Activated B cell treated with CpG ODN at 0.5 μM for 24 hours (primary cell): Measurements from ENCODE around the gene THOP1. TPM values are rescaled to one million over a fixed set of nuclear protein-coding genes. Genes with fewer than 3 reads are reported as not detected.
"Not testable (repeated sequence)": the region's sequence is repeated elsewhere in the genome, so short reads cannot be mapped to it uniquely, and the experiment has no call there.

Experiments used
- ATAC-seq: fragments of 200-7000 bp; cut with Tn5 transposase; one replicate; pipeline ENCODE4 v1.10.0; 2021; ENCODE audit warnings: low read depth, mild to moderate bottlenecking, moderate library complexity
- CTCF ChIA-PET: fragments of 350-600 bp; sonication (Branson Sonifier 250); formaldehyde crosslinking; loops from one replicate; lab custom pipeline; 2021; ENCODE audit warnings: antibody characterized with exemption; lab: Charles Lee
- POLR2A ChIA-PET: fragments of 350-600 bp; sonication (Branson Sonifier 250); formaldehyde crosslinking; loops from one replicate; lab custom pipeline; 2021; ENCODE audit warnings: antibody characterized with exemption; lab: Charles Lee
- DNase-seq: peaks from one replicate; pipeline ENCODE4 v3.0.0; 2022
- H3K27ac Mint-ChIP-seq: one replicate; pipeline ENCODE4 v1.8.0; 2020; ENCODE audit warnings: mixed read lengths
- H3K27me3 Mint-ChIP-seq: one replicate; pipeline ENCODE4 v1.8.0; 2021; ENCODE audit warnings: mixed read lengths
- H3K36me3 Mint-ChIP-seq: one replicate; pipeline ENCODE4 v1.8.0; 2021; ENCODE audit warnings: low read depth, mixed read lengths
- H3K4me1 Mint-ChIP-seq: one replicate; pipeline ENCODE4 v1.8.0; 2021; ENCODE audit warnings: mixed read lengths
- H3K4me3 Mint-ChIP-seq: one replicate; pipeline ENCODE4 v1.8.0; 2020; ENCODE audit warnings: mild to moderate bottlenecking, mixed read lengths
- H3K9me3 Mint-ChIP-seq: one replicate; pipeline ENCODE4 v1.8.0; 2020; ENCODE audit warnings: mixed read lengths
- intact Hi-C: fragments of 100-400 bp; cut with micrococcal nuclease; formaldehyde crosslinking; loops from one replicate; pipeline ENCODE4 v1.15.1; 2024
- total RNA-seq: library from RNA; stranded (reverse); gene quantifications from 2 replicates; pipeline ENCODE4 v1.2.3, GENCODE V29; 2022
- TF ChIP-seq, protein P1 (sequence below): fragments of 200-600 bp; IDR thresholded peaks from one replicate; pipeline ENCODE4 v1.8.0; 2022; ENCODE audit warnings: antibody characterized with exemption, mild to moderate bottlenecking

THOP1 gene
- total RNA-seq, 1 donor from 2014 or later: 104 TPM

DNA sequence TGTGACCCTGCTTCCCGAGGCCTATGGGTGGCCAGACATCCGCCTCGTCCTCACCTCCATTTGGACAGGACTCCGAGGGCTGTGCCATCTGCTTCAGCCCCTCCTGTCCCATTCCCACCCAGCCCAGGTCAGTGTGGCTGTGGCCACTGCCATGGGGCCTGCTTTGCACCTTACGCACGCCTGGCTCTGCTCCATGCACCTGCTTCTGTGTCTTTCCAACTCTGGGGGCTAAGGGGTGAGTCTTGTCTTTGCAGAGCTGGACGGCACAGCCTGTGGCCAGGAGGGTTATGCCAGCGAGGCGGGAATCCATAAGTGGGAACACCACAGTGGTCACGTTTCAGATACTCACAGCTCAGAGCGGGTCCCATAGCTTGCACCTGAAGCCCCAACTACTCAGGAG, 29.1 kb downstream of the THOP1 start:
- ATAC-seq: no peak
- ChIA-PET CTCF (no interaction called here), POLR2A (interaction anchor here (0.6 kb wide), 1 partner anchor 167 kb away, joined by 9 read pairs; no protein-coding TSS in a partner anchor)
- Mint-ChIP-seq H3K27ac (no peak overlapping the region), H3K4me1 (peaks cover 8% of the 10 kb centered on the region), H3K9me3 (no peaks in the 10 kb centered on the region), H3K27me3 (no peaks in the 10 kb centered on the region), H3K4me3 (no peak overlapping the region), H3K36me3 (peaks cover 21% of the 10 kb centered on the region)
- TF ChIP-seq, protein P1, sequence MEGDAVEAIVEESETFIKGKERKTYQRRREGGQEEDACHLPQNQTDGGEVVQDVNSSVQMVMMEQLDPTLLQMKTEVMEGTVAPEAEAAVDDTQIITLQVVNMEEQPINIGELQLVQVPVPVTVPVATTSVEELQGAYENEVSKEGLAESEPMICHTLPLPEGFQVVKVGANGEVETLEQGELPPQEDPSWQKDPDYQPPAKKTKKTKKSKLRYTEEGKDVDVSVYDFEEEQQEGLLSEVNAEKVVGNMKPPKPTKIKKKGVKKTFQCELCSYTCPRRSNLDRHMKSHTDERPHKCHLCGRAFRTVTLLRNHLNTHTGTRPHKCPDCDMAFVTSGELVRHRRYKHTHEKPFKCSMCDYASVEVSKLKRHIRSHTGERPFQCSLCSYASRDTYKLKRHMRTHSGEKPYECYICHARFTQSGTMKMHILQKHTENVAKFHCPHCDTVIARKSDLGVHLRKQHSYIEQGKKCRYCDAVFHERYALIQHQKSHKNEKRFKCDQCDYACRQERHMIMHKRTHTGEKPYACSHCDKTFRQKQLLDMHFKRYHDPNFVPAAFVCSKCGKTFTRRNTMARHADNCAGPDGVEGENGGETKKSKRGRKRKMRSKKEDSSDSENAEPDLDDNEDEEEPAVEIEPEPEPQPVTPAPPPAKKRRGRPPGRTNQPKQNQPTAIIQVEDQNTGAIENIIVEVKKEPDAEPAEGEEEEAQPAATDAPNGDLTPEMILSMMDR: no peak
- no peak for DNase-seq
- intact Hi-C loops: no loop called here

DNA sequence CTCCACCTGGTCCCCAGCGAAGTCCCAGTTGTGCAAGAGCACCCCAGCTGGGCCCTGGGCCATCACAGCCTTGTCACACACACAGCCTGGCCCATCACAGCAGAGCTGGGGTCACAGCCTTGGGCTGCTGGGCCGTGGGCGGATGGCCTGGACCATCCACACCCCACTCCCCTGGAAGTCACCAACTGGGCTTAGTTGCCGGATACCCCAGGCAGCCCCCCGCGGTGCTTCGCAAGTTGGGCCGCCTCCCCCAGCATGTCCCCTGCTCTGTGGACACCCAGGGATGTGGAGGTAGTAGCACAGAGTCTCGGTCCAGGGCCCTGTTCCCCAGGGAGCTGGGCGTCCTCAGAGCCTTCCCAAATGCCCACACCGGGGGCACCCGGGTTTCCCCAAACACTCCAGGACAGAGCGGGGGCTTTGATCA, 29.9 kb downstream of the THOP1 start:
- no peak overlapping the region for H3K4me3 Mint-ChIP-seq
- TF ChIP-seq, protein P1: no peak
- intact Hi-C loops: no loop called here
- ChIA-PET CTCF (no interaction called here), POLR2A (no interaction called here)
- peaks cover 17% of the 10 kb centered on the region for H3K36me3 Mint-ChIP-seq
- H3K4me1 Mint-ChIP-seq: peaks cover 10% of the 10 kb centered on the region
- H3K27me3 Mint-ChIP-seq: no peaks in the 10 kb centered on the region
- H3K27ac Mint-ChIP-seq: no peak overlapping the region
- ATAC-seq: no peak
- no peaks in the 10 kb centered on the region for H3K9me3 Mint-ChIP-seq
- no peak for DNase-seq

DNA sequence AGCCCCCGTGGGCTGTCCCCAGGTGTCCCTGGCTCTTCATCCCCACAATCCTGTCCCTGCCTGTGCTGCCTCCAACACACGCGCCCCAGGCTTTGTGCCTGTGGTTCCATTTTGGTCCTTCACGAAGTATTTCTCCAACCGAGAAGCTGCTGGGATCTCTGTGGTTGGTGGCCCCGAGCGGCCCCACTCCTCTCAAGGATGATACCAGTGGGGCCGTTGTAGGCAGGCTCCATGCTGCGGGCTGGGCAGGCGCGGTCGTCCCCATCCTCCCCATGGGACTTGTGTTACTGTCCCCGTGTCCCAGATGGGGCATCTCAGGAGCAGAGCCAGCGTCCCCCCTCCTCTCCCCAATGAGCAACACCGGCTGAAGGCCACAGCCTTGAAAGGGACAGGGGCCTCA, 30.6 kb downstream of the THOP1 start:
- no peaks in the 10 kb centered on the region for H3K9me3 Mint-ChIP-seq
- peaks cover 16% of the 10 kb centered on the region for H3K36me3 Mint-ChIP-seq
- H3K4me1 Mint-ChIP-seq: peaks cover 14% of the 10 kb centered on the region
- DNase-seq (no peak), ATAC-seq (no peak)
- H3K4me3 Mint-ChIP-seq: no peak overlapping the region
- CTCF ChIA-PET: no interaction called here
- no peak overlapping the region for H3K27ac Mint-ChIP-seq
- TF ChIP-seq, protein P1: no peak
- intact Hi-C loops: no loop called here
- no peaks in the 10 kb centered on the region for H3K27me3 Mint-ChIP-seq
- POLR2A ChIA-PET: interaction anchor here (0.5 kb wide), 1 partner anchor 23 kb away, joined by 3 read pairs; no protein-coding TSS in a partner anchor

DNA sequence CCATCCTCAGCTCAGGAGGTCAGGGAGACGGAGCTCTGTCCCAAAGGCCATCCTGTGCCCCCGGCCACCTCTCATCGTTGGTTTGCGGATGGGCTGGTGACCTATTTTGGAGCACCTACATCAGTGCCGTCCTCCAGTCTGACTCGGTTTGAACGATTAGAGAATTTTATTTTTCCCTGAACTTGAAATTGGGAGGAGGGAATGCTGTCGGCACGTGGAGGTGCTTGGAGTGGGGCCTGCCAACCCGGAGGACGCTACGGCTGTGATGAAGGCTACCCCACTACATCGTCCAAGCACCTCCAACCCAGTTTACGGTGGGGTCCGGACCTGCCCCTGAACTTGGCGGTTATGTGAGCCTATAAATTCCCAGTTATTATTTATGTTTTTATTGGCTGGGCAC, 31.3 kb downstream of the THOP1 start:
- Mint-ChIP-seq H3K9me3 (no peaks in the 10 kb centered on the region), H3K27me3 (no peaks in the 10 kb centered on the region), H3K4me1 (peaks cover 14% of the 10 kb centered on the region), H3K36me3 (peaks cover 11% of the 10 kb centered on the region), H3K4me3 (no peak overlapping the region), H3K27ac (no peak overlapping the region)
- intact Hi-C loops: no loop called here
- ChIA-PET POLR2A (interaction anchor here (0.6 kb wide), 1 partner anchor 334 kb away, joined by 3 read pairs; no protein-coding TSS in a partner anchor), CTCF (no interaction called here)
- no peak for DNase-seq
- ATAC-seq: no peak
- TF ChIP-seq, protein P1: no peak

DNA sequence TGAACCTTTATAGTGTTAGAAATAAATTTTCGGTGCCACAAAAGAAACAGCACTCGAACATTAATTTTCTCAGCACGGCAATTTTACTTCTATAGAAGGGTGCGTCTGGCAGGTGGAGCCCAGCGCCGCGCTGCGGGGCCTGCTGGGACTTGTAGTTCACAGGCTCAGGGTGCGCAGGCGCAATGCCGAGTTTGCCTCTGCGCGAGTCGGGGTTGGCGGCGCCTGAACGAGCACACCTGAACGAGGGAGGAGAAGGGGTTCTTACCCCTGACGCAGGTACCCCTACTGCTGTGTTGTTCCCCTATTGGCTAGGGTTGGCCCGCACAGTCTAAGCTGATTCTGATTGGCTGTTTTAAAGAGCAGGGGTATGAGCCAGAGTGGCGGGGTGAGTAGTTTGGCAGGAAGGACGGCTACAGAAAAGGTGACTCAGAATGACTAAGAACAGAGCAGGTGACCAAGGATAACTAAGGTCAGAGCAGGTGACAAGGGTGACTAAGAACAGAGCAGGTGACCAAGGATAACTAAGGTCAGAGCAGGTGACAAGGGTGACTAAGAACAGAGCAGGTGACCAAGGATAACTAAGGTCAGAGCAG, 32.0 kb downstream of the THOP1 start:
- DNase-seq, H3K4me3 Mint-ChIP-seq, H3K27ac Mint-ChIP-seq, intact Hi-C loops, H3K36me3 Mint-ChIP-seq, ATAC-seq, CTCF ChIA-PET, H3K9me3 Mint-ChIP-seq, H3K27me3 Mint-ChIP-seq: not testable (repeated sequence)
- H3K4me1 Mint-ChIP-seq: peaks cover 14% of the 10 kb centered on the region
- POLR2A ChIA-PET: interaction anchor here (0.6 kb wide), 1 partner anchor 335 kb away, joined by 3 read pairs; no protein-coding TSS in a partner anchor
